ENCODE results near the gene TSEN54. TPM values are rescaled to one million over a fixed set of nuclear protein-coding genes. Genes with fewer than 3 reads are reported as not detected.
"Not testable (repeated sequence)": the region's sequence is repeated elsewhere in the genome, so short reads cannot be mapped to it uniquely, and the experiment has no call there.

The TSEN54 gene
- total RNA-seq, 1 donor from 2014 or later, result 6.1 TPM

GRCh38 chr17:75513641-75514000 lies 2.7 kb upstream of the TSEN54 start:
- intact Hi-C loops (cut with DNase I), result no loop called here
- DNase-seq (ENCODE audit: missing footprints) (peak; percentile 47), ATAC-seq (no peak)

DNA sequence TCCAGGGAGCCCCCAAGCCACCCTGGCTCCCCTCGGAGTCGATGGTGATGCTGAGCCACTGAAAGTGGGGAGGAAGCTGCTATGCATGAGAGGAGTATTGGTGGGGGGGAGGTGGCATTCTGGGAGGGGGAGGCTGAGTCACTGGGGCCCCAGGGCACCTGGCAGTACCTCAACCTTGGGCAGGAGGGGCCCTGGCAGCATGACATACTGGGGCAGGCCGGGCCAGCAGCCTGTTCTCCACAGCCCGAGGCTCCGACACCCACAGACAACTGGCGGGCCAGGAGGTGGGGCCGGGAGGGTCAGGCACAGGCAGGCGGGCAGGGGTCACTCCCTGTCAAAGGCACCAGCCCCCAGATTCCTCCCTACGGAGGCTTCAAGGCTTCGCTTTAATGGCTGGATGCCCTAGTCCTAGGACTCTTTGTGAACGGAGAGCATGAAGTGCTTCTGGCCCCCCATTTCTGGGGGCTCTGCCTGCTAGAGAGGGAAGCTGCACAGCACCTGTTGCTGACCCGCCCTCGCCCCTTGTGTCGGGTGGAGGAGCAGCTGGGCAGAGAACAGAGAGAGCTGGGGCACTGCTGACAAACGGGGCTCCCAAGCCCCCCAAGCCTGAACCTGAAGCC lies 1.9 kb upstream of the TSEN54 start:
- intact Hi-C loops (cut with DNase I), result no loop called here
- ATAC-seq (no peak), DNase-seq (ENCODE audit: missing footprints) (peak; percentile 69)

DNA sequence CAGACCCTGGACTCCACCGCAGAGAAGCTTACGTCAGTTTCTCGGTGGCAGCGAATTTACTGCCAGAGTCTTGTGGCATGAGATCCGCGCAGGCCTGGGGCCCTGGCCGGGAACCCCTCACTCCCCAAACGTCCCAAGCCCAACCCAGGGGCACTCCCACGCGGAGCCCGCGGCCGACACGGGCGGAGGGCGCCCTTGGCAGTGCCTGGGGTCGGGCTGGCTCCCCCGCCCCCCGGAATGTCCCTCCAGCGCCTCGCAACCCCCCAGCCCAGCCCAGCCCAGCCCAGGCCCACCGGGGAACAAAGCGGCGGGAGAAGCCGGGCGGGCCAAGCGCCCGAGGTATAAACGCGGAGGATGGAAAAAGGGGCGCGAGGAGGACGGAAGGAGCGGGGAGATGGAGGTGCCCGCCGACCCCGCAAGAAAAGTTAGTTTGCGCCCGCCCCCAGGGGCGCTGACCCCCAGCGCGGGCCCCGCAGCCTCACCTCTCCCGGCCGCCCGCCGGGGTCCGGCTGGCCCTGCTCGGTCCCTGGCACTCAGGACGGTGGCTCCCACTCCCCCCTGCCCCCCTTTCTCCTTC lies 1.3 kb upstream of the TSEN54 start:
- peak; percentile 0 for ATAC-seq
- intact Hi-C loops (cut with DNase I), result loop anchor here (1.0 to 5.0 kb wide), 3 partner anchors 38 to 89 kb away; partner anchors contain the start of gene MYO15B

GRCh38 chr17:75515496-75516254 lies 653 bp upstream of the TSEN54 start, which contains the start of gene CASKIN2:
Gene CASKIN2, minus strand, starts transcription at chr17:75515537. Its CDS starts 1,733 bp downstream, at chr17:75513804.
- ATAC-seq (peak; percentile 94), DNase-seq (ENCODE audit: missing footprints) (peak; percentile 96)
- intact Hi-C loops (cut with DNase I), result loop anchor here (1.0 to 5.0 kb wide), 3 partner anchors 38 to 89 kb away; partner anchors contain the start of gene MYO15B

More for the DNA sequence above, 1.3 kb upstream of the TSEN54 start:
- DNase-seq (ENCODE audit: missing footprints), result peak; percentile 53

GRCh38 chr17:75516619-75517296 lies 430 bp downstream of the TSEN54 start:
- peak; percentile 70 for DNase-seq (ENCODE audit: missing footprints)
- ATAC-seq, result no peak
- intact Hi-C loops (cut with DNase I), result loop anchor here (5.0 kb wide), 2 partner anchors 39 to 71 kb away; partner anchors contain the start of gene MYO15B

GRCh38 chr17:75517297-75517865 lies 1.1 kb downstream of the TSEN54 start:
- ATAC-seq (no peak), DNase-seq (ENCODE audit: missing footprints) (peak; percentile 64)
- intact Hi-C loops (cut with DNase I), result loop anchor here (5.0 kb wide), 2 partner anchors 40 to 70 kb away; partner anchors contain the start of gene MYO15B

DNA sequence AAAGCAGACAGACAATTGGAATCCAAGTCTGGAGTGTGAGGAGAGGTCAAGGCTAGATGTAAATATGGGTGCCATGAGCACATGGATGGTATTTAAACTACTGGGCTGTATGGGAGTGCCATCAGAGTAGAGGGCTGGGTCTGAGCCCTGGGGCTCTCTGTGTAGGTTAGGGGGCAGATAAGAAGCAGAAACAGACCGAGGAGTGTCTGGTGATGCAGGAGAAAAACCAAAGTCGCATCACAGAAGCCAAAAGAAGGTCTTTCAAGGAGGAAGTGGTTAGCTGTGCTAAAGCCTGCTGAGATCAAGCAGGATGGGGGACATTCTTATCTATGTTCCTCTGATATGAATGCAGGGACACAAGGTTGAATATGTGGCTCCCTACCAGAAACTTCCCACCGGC lies 1.9 kb downstream of the TSEN54 start:
- intact Hi-C loops (cut with DNase I), result loop anchor here (5.0 kb wide), 2 partner anchors 41 to 69 kb away; partner anchors contain the start of gene MYO15B
- ATAC-seq, result no peak
- peak; percentile 5 for DNase-seq (ENCODE audit: missing footprints)

DNA sequence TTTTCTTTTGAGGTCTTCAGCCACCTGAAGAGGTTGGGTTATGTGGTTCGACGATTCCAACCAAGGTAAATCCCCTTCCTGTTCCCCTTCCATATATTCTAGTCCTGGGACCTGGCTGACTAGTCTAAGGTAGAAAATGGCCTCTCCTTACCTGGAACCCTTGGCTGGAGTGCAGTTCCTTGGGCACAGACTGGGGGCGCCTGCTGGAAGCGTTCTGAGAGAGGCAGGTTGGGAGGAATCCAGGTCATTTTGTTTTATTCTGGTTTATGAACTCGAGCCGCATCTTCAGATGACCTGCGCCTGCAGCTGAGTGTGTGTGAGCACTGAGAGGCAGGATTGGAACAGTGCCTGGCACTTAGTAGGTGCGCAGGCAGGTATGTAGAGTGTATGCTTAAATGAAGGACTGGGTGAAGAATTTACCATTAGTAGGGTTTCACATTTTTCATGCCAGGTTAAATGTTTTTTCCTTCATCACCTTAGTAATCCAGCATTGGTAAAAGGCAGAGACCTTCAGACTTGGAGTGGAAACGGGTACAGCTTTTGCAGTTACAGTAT lies 2.7 kb downstream of the TSEN54 start:
- intact Hi-C loops (cut with DNase I), result loop anchor here (5.0 kb wide), 2 partner anchors 42 to 68 kb away; partner anchors contain the start of gene MYO15B
- peak; percentile 9 for DNase-seq (ENCODE audit: missing footprints)
- ATAC-seq, result no peak

- ATAC-seq; intact Hi-C loops (cut with DNase I): not testable (repeated sequence)
- peak; percentile 17 for DNase-seq (ENCODE audit: missing footprints)
Observed at GRCh38 chr17:75520413-75520812, 4.1 kb downstream of the TSEN54 start.

DNA sequence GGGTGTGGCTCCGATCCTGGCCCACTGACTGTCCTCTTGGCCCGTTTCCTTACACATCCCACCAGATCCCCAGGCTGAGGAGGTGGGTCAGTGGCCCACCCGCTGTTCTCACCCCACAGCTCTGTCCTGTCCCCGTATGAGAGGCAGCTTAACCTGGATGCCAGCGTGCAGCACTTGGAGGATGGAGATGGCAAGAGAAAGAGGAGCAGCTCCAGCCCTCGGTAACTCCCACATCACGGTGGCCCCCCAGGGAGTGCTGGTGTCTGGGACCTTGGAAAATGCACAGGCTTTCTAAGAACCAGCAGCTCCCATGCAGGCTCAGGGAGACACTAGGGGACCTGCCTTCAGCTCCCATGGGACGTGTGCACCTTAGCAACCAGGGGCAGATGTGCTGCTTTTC lies 5.0 kb downstream of the TSEN54 start:
- ATAC-seq, result no peak
- DNase-seq (ENCODE audit: missing footprints), result peak; percentile 25
- intact Hi-C loops (cut with DNase I), result no loop called here

- intact Hi-C loops (cut with DNase I), result no loop called here
- peak; percentile 45 for DNase-seq (ENCODE audit: missing footprints)
- no peak for ATAC-seq
Observed at GRCh38 chr17:75521951-75522727, 5.8 kb downstream of the TSEN54 start.

DNA sequence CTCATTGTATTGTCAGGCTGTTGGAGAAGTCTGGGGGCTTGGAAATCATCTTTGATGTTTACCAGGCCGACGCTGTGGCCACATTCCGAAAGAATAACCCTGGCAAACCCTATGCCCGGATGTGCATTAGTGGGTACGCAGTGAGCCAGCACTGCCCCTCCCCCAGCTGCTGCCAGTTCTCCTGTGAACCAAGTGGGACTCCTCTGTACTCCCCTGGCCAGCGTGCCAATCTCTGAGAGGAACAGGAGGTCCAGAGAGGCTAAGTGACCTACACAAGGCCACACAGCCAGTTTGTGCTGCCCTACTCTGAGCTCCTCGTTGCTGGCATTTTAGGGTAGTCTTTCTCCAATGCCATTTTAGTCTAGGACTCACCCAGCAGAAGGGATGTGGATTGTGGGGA lies 7.3 kb downstream of the TSEN54 start:
- DNase-seq (ENCODE audit: missing footprints), result peak; percentile 16
- no peak for ATAC-seq
- intact Hi-C loops (cut with DNase I), result loop anchor here (2.0 kb wide), 1 partner anchor 97 kb away; no protein-coding TSS in a partner anchor

- intact Hi-C loops (cut with DNase I), result loop anchor here (2.0 kb wide), 1 partner anchor 98 kb away; no protein-coding TSS in a partner anchor
- ATAC-seq (no peak), DNase-seq (ENCODE audit: missing footprints) (peak; percentile 21)
Observed at GRCh38 chr17:75524269-75524969, 8.1 kb downstream of the TSEN54 start.

- intact Hi-C loops (cut with DNase I), result loop anchor here (2.0 kb wide), 1 partner anchor 98 kb away; no protein-coding TSS in a partner anchor
- DNase-seq (ENCODE audit: missing footprints) (peak; percentile 92), ATAC-seq (peak; percentile 85)
Observed at GRCh38 chr17:75524970-75525805, 8.9 kb downstream of the TSEN54 start, which contains the start of gene LLGL2. Gene LLGL2, plus strand, starts transcription at chr17:75525697. Its CDS starts 17,730 bp downstream, at chr17:75543427.

DNA sequence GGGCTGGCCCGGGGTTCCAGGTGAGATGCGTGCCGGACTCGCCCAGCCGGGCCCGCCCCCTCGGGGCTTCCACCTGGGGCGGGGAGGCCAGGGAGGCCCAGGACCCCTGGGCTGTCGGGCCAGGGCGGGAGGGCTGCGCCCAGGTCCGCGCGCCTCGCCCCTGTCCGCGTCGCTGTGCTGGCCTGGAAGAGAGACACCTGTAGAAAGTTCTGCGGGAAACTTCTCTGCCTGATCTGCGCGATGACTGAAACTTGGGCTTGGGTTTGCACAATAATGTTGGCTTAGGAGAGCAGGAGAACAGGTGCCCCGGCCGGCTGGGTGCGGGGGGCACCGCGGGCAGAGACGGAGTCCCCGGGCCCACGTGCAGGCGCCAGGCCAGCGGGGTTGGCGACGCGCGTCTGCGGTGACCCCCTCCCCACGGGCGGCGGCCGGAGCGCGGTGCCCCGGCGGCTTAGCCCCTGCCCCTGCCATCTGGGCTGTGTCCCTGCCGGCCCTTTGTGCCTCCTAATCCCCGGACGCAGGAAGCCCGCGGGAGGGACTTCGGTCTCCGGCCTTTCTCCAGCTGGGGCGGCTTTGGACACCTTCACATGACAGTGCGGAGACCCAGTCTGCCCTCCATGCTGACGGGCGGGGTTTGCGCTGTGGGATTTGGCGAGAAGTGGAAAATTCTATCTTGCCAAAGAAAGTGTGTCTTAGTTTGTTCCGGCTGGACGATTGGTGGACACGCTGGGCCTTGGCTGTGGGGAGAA lies 9.7 kb downstream of the TSEN54 start:
- intact Hi-C loops (cut with DNase I), result loop anchor here (2.0 kb wide), 1 partner anchor 99 kb away; no protein-coding TSS in a partner anchor
- DNase-seq (ENCODE audit: missing footprints), result peak; percentile 71
- ATAC-seq, result no peak

All from Right ventricle myocardium inferior (tissue), 1 donor.